Measurements from ENCODE around the gene MTREX.

MTREX gene

DNA sequence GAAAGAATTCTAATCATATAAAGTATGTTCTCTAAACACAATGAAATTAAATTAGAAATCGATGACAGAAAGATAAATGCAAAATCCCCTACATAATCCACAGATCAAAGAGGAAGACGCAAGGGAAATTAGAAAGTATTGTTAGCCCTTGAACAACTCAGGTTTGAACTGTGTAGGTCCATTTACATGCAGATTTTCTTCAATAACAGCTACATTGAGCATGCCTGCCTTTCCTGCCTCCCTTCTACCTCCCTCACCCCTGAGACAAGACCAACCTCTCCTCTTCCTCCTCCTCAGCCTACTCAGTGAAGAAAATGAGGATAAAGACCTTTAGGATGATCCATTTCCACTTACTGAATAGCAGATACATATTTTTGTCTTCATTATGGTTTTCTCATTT, 151.8 kb downstream of the MTREX start:
- Histone ChIP-seq H3K36me3 (ENCODE audit: control insufficient read depth, insufficient read depth, low read length) (no peaks in the 10 kb centered on the region), H3K4me3 (replicated peaks; ENCODE audit: low read depth, low read length) (no peak overlapping the region), H3K27me3 (replicated peaks; ENCODE audit: control insufficient read depth, insufficient read depth, low read length) (no peaks in the 10 kb centered on the region)
- no peak for TF ChIP-seq CTCF (IDR thresholded peaks at IDR 0.05; ENCODE audit: insufficient read depth, low read length, poor library complexity, severe bottlenecking)
- no peak for DNase-seq (ENCODE audit: extremely low read depth, insufficient read length)

DNA sequence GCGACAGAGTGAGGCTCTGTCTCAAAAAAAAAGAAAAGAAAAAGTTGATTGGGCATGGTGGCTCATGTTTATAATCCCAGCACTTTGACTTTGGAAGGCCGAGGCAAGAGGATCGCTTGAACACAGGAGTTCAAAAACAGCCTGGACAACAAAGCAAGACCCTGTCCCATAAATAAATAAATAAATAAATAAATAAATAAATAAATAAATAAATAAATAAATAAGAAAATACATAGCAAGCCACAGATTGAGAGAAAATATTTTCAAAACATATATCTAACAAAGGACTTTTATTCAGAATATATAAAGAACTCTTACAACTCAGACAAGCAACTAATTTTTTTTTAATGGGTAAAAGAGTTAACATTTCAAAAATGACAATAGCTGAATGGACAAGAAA, 155.8 kb downstream of the MTREX start:
- DNase-seq (ENCODE audit: extremely low read depth, insufficient read length), result no peak
- Histone ChIP-seq H3K36me3 (ENCODE audit: control insufficient read depth, insufficient read depth, low read length) (no peaks in the 10 kb centered on the region), H3K4me3 (replicated peaks; ENCODE audit: low read depth, low read length) (no peak overlapping the region), H3K27me3 (replicated peaks; ENCODE audit: control insufficient read depth, insufficient read depth, low read length) (no peaks in the 10 kb centered on the region)
- no peak for TF ChIP-seq CTCF (IDR thresholded peaks at IDR 0.05; ENCODE audit: insufficient read depth, low read length, poor library complexity, severe bottlenecking)

- no peak for DNase-seq (ENCODE audit: extremely low read depth, insufficient read length)
- no peak overlapping the region for H3K4me3 ChIP-seq (replicated peaks; ENCODE audit: low read depth, low read length)
- H3K27me3 ChIP-seq (replicated peaks; ENCODE audit: control insufficient read depth, insufficient read depth, low read length), result no peaks in the 10 kb centered on the region
- H3K36me3 ChIP-seq (ENCODE audit: control insufficient read depth, insufficient read depth, low read length), result no peaks in the 10 kb centered on the region
- TF ChIP-seq CTCF (IDR thresholded peaks at IDR 0.05; ENCODE audit: insufficient read depth, low read length, poor library complexity, severe bottlenecking), result no peak
Measured at GRCh38 chr5:55467862-55468551, 160.2 kb downstream of the MTREX start.

- Histone ChIP-seq H3K36me3 (ENCODE audit: control insufficient read depth, insufficient read depth, low read length) (no peaks in the 10 kb centered on the region), H3K4me3 (replicated peaks; ENCODE audit: low read depth, low read length) (no peak overlapping the region), H3K27me3 (replicated peaks; ENCODE audit: control insufficient read depth, insufficient read depth, low read length) (no peaks in the 10 kb centered on the region)
- no peak for DNase-seq (ENCODE audit: extremely low read depth, insufficient read length)
- TF ChIP-seq CTCF (IDR thresholded peaks at IDR 0.05; ENCODE audit: insufficient read depth, low read length, poor library complexity, severe bottlenecking), result no peak
Measured at GRCh38 chr5:55469839-55470238, 162.1 kb downstream of the MTREX start.

DNA sequence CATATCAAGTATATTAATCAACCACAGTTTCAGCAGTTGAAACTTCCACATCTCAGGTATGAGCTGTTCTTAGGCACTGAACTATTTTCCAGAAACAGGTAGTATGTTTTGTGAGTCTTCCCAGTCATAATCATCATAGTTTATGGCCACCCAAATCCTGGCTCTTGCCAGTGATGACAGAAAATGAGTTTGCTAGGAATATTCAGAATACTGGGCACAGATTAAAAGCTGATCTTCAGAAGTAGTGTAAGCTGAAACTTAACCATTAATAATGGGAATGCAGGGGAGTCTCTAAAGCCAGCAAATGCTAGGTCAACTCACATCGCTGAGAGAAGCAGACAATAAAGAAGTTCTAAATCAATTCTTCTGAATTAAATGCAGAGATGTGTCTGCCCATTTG, 162.5 kb downstream of the MTREX start:
- no peaks in the 10 kb centered on the region for H3K36me3 ChIP-seq (ENCODE audit: control insufficient read depth, insufficient read depth, low read length)
- no peak for TF ChIP-seq CTCF (IDR thresholded peaks at IDR 0.05; ENCODE audit: insufficient read depth, low read length, poor library complexity, severe bottlenecking)
- no peaks in the 10 kb centered on the region for H3K27me3 ChIP-seq (replicated peaks; ENCODE audit: control insufficient read depth, insufficient read depth, low read length)
- no peak for DNase-seq (ENCODE audit: extremely low read depth, insufficient read length)
- H3K4me3 ChIP-seq (replicated peaks; ENCODE audit: low read depth, low read length), result no peak overlapping the region

GRCh38 chr5:55471468-55471867, 163.7 kb downstream of the MTREX start:
- no peak for DNase-seq (ENCODE audit: extremely low read depth, insufficient read length)
- no peak for TF ChIP-seq CTCF (IDR thresholded peaks at IDR 0.05; ENCODE audit: insufficient read depth, low read length, poor library complexity, severe bottlenecking)

More at GRCh38 chr5:55471468-55471867, 163.7 kb downstream of the MTREX start:
- H3K4me3 ChIP-seq (replicated peaks; ENCODE audit: low read depth, low read length), result no peak overlapping the region
- no peaks in the 10 kb centered on the region for H3K36me3 ChIP-seq (ENCODE audit: control insufficient read depth, insufficient read depth, low read length)
- no peaks in the 10 kb centered on the region for H3K27me3 ChIP-seq (replicated peaks; ENCODE audit: control insufficient read depth, insufficient read depth, low read length)

Measured in GM06990 (cell line).